ENCODE measurements around the gene TAS2R20.
"Not testable (repeated sequence)": the region's sequence is repeated elsewhere in the genome, so short reads cannot be mapped to it uniquely, and the experiment has no call there.

The TAS2R20 gene, protein sequence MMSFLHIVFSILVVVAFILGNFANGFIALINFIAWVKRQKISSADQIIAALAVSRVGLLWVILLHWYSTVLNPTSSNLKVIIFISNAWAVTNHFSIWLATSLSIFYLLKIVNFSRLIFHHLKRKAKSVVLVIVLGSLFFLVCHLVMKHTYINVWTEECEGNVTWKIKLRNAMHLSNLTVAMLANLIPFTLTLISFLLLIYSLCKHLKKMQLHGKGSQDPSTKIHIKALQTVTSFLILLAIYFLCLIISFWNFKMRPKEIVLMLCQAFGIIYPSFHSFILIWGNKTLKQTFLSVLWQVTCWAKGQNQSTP

DNA sequence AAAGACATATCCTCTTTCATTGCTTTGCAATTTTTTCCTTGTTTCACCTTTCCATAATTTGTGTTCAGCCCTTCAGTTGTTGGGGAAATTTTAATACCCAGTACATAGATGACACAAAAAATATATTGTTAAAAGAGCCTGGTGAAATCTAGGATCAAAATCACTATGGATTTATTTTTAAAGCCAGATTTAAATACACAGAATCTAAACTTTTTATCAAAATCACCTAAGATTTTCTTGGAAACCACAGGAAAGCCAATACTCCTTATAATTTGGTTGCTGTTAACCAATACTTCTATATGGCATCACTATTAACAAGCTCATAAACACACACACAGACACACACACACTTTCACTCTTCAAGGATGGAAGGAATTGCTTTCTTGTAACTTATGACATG is at the start of gene TAS2R20:
Gene TAS2R20, minus strand, starts transcription at position 101 of the 400 bp plus-strand sequence. CDS start 429 bp downstream, outside the sequence.
- no peak for TF ChIP-seq EZH2phosphoT487 (IDR thresholded peaks at IDR 0.05; ENCODE audit: borderline replicate concordance, low read length)
- TF ChIP-seq, protein P1, sequence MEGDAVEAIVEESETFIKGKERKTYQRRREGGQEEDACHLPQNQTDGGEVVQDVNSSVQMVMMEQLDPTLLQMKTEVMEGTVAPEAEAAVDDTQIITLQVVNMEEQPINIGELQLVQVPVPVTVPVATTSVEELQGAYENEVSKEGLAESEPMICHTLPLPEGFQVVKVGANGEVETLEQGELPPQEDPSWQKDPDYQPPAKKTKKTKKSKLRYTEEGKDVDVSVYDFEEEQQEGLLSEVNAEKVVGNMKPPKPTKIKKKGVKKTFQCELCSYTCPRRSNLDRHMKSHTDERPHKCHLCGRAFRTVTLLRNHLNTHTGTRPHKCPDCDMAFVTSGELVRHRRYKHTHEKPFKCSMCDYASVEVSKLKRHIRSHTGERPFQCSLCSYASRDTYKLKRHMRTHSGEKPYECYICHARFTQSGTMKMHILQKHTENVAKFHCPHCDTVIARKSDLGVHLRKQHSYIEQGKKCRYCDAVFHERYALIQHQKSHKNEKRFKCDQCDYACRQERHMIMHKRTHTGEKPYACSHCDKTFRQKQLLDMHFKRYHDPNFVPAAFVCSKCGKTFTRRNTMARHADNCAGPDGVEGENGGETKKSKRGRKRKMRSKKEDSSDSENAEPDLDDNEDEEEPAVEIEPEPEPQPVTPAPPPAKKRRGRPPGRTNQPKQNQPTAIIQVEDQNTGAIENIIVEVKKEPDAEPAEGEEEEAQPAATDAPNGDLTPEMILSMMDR (IDR thresholded peaks at IDR 0.05; ENCODE audit: low read depth, low read length, poor library complexity, severe bottlenecking), result no peak
- H3K36me3 ChIP-seq (ENCODE audit: control insufficient read depth, low read length), result no peaks in the 10 kb centered on the region
- no peaks in the 10 kb centered on the region for H3F3A ChIP-seq (ENCODE audit: control insufficient read depth, insufficient read depth)
- no peaks in the 10 kb centered on the region for H3K79me2 ChIP-seq (ENCODE audit: control insufficient read depth, low read length)
- no peaks in the 10 kb centered on the region for H3K27me3 ChIP-seq (ENCODE audit: control insufficient read depth, low read length)
- no peak within 1 kb of the TSS for H3K4me3 ChIP-seq (ENCODE audit: low read length)
- no peaks in the 10 kb centered on the region for H3K9me2 ChIP-seq (replicated peaks; ENCODE audit: control insufficient read depth, low read length)
- no peaks in the 10 kb centered on the region for H4K20me1 ChIP-seq (ENCODE audit: control insufficient read depth, insufficient read depth, low read depth, low read length)
- H3K4me1 ChIP-seq (ENCODE audit: control insufficient read depth, low read length), result no peaks in the 10 kb centered on the region
- no peak within 1 kb of the TSS for H3K4me2 ChIP-seq (ENCODE audit: low read length)
- H3K9me3 ChIP-seq (ENCODE audit: control insufficient read depth, insufficient read depth, low read length), result no peaks in the 10 kb centered on the region
- no peak within 1 kb of the TSS for H3K27ac ChIP-seq (ENCODE audit: low read depth, low read length)

DNA sequence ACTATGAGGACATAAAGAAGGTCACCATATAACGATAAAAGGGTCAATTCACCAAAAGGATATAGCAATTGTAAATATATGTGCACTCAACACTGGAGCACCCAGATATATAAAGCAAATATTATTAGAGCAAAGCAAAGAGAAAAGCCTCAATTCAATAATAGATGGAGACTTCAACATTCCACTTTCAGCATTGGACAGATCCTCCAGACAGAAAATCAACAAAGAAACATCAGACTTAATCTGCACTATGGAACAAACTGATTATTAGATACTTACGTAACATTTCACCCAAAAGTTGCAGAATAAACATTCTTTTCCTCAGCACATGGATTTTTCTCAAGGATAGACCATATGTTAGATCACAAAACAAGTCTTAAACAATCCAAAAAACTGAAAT is 43.3 kb upstream of the TAS2R20 start:
- H3K27ac ChIP-seq (ENCODE audit: low read depth, low read length); H3F3A ChIP-seq (ENCODE audit: control insufficient read depth, insufficient read depth); H3K79me2 ChIP-seq (ENCODE audit: control insufficient read depth, low read length); H3K4me2 ChIP-seq (ENCODE audit: low read length); H3K36me3 ChIP-seq (ENCODE audit: control insufficient read depth, low read length); H3K9me2 ChIP-seq (replicated peaks; ENCODE audit: control insufficient read depth, low read length); H4K20me1 ChIP-seq (ENCODE audit: control insufficient read depth, insufficient read depth, low read depth, low read length); H3K9me3 ChIP-seq (ENCODE audit: control insufficient read depth, insufficient read depth, low read length); H3K27me3 ChIP-seq (ENCODE audit: control insufficient read depth, low read length); H3K4me1 ChIP-seq (ENCODE audit: control insufficient read depth, low read length); H3K4me3 ChIP-seq (ENCODE audit: low read length): not testable (repeated sequence)

DNA sequence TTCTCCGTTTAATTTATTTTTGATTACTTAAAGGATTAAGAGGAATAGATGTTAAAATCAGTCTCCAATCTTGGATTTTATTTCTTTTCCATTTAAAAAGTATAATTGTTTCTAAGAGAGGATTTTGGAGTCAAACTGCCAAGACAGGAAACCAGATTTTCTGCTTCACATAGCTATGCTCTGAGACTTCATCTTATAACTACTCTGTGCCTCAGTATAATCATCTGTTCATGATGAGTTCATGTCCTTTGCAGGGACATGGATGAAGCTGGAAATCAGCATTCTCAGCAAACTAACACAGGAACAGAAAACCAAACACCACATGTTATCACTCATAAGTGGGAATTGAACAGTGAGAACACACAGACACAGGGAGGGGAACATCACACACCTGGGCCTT is 42.1 kb upstream of the TAS2R20 start:
- H3K4me3 ChIP-seq (ENCODE audit: low read length), result no peak overlapping the region
- no peaks in the 10 kb centered on the region for H3K36me3 ChIP-seq (ENCODE audit: control insufficient read depth, low read length)
- TF ChIP-seq, protein P1 (IDR thresholded peaks at IDR 0.05; ENCODE audit: low read depth, low read length, poor library complexity, severe bottlenecking), result no peak
- TF ChIP-seq EZH2phosphoT487 (IDR thresholded peaks at IDR 0.05; ENCODE audit: borderline replicate concordance, low read length), result no peak

DNA sequence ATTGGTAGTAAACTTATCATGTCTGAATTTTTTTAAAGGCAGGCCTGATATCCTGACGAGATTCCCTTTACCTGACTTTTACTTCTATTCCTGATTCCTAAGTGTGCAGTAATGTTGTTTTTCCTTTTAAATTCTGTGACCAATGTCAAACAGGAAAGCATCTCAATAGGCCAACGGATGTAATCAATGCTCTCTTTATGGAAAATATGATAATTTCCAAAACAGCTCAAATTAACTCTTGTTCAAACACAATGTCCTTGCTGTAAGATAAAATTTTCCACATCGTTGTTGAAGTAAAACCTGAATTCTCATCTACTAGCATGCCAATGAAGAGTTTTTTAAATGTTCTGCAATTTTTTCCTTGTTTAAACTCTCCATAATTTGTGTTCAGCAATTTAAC is 41.1 kb upstream of the TAS2R20 start:
- Histone ChIP-seq H3F3A (ENCODE audit: control insufficient read depth, insufficient read depth) (no peaks in the 10 kb centered on the region), H3K27me3 (ENCODE audit: control insufficient read depth, low read length) (no peaks in the 10 kb centered on the region), H3K4me3 (ENCODE audit: low read length) (no peak overlapping the region), H3K27ac (ENCODE audit: low read depth, low read length) (no peak overlapping the region), H3K9me3 (ENCODE audit: control insufficient read depth, insufficient read depth, low read length) (no peaks in the 10 kb centered on the region), H3K4me2 (ENCODE audit: low read length) (no peak overlapping the region), H3K79me2 (ENCODE audit: control insufficient read depth, low read length) (no peaks in the 10 kb centered on the region), H3K36me3 (ENCODE audit: control insufficient read depth, low read length) (no peaks in the 10 kb centered on the region), H4K20me1 (ENCODE audit: control insufficient read depth, insufficient read depth, low read depth, low read length) (no peaks in the 10 kb centered on the region), H3K4me1 (ENCODE audit: control insufficient read depth, low read length) (no peaks in the 10 kb centered on the region), H3K9me2 (replicated peaks; ENCODE audit: control insufficient read depth, low read length) (no peaks in the 10 kb centered on the region)
- TF ChIP-seq EZH2phosphoT487 (IDR thresholded peaks at IDR 0.05; ENCODE audit: borderline replicate concordance, low read length), result no peak
- TF ChIP-seq, protein P1 (IDR thresholded peaks at IDR 0.05; ENCODE audit: low read depth, low read length, poor library complexity, severe bottlenecking), result no peak

More for the DNA sequence above, 42.1 kb upstream of the TAS2R20 start:
- Histone ChIP-seq H3K79me2 (ENCODE audit: control insufficient read depth, low read length) (no peaks in the 10 kb centered on the region), H3K9me3 (ENCODE audit: control insufficient read depth, insufficient read depth, low read length) (no peaks in the 10 kb centered on the region), H4K20me1 (ENCODE audit: control insufficient read depth, insufficient read depth, low read depth, low read length) (no peaks in the 10 kb centered on the region), H3K4me2 (ENCODE audit: low read length) (no peak overlapping the region), H3F3A (ENCODE audit: control insufficient read depth, insufficient read depth) (no peaks in the 10 kb centered on the region), H3K27me3 (ENCODE audit: control insufficient read depth, low read length) (no peaks in the 10 kb centered on the region), H3K9me2 (replicated peaks; ENCODE audit: control insufficient read depth, low read length) (no peaks in the 10 kb centered on the region), H3K27ac (ENCODE audit: low read depth, low read length) (no peak overlapping the region), H3K4me1 (ENCODE audit: control insufficient read depth, low read length) (no peaks in the 10 kb centered on the region)

DNA sequence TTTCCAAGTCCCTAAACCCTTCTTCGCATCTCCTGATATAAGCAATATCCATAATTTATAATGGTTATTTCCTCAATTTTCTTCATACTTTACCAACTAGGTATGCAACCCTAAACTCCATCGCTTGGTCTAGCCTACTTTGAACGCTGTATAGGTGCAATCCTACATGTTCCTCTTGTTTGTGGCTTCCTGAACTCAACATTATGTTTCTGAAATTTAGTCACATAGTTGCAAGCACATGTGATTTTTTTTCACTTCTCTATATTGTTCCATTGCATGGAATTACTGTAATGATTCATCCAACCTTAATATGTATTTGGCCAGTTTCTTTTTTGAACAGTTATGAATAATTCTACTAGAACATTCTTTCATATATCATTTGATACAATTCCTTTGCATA is 35.9 kb upstream of the TAS2R20 start:
- H3K4me2 ChIP-seq (ENCODE audit: low read length); H3K27me3 ChIP-seq (ENCODE audit: control insufficient read depth, low read length); H4K20me1 ChIP-seq (ENCODE audit: control insufficient read depth, insufficient read depth, low read depth, low read length); H3K9me3 ChIP-seq (ENCODE audit: control insufficient read depth, insufficient read depth, low read length); H3K27ac ChIP-seq (ENCODE audit: low read depth, low read length); H3K79me2 ChIP-seq (ENCODE audit: control insufficient read depth, low read length); H3K36me3 ChIP-seq (ENCODE audit: control insufficient read depth, low read length); H3K4me3 ChIP-seq (ENCODE audit: low read length); H3F3A ChIP-seq (ENCODE audit: control insufficient read depth, insufficient read depth); H3K9me2 ChIP-seq (replicated peaks; ENCODE audit: control insufficient read depth, low read length); H3K4me1 ChIP-seq (ENCODE audit: control insufficient read depth, low read length): not testable (repeated sequence)
